HG03521 (cell line): ENCODE measurements around the gene SLC1A3.

Experiments
- ATAC-seq: cut with Tn5 transposase; IDR thresholded peaks from one replicate; pipeline ENCODE4 v1.9.1; 2021; ENCODE audit warnings: mild to moderate bottlenecking, moderate library complexity; ENCODE audit not compliant: unreplicated experiment

Gene SLC1A3

DNA sequence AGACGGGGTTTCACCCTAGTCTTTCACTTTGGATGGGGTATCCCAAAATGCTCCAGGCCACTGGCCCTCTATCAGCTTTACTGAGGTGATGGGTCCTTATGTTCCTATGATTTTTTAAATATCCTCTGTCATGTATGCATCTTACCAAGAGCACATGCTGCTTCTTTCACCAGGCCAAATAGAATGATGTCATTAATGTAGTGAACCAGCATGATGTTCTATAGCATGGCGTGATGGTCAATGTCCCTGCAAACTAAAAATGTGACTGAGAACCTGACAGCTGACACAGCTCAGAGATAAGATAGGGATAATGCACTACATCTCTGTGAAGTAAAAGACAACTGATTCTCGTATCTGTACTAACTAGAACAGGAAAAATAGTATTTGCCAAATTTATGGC is 103.6 kb downstream of the SLC1A3 start:
- no peak for ATAC-seq

GRCh38 chr5:36712706-36713105 is 106.3 kb downstream of the SLC1A3 start:
- ATAC-seq = no peak

DNA sequence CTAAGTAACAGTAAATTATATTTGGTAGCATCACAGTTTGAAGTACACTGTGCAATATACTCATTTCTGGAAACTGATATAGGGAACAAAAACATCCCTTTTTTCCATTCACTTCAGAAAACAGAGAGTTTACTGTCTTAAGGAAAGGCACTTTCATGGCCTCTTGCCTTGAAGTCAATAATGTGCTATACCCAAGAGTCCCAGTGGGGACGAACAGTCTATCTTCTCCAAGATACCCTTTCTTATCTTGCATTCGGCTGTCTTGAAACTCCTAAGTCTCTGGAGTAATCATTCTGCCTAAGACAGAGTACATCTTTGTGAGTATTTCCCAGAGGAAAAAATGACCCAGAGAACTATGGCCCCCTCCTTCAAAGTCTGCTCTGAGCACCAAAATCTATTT is 107.1 kb downstream of the SLC1A3 start:
- ATAC-seq = no peak

DNA sequence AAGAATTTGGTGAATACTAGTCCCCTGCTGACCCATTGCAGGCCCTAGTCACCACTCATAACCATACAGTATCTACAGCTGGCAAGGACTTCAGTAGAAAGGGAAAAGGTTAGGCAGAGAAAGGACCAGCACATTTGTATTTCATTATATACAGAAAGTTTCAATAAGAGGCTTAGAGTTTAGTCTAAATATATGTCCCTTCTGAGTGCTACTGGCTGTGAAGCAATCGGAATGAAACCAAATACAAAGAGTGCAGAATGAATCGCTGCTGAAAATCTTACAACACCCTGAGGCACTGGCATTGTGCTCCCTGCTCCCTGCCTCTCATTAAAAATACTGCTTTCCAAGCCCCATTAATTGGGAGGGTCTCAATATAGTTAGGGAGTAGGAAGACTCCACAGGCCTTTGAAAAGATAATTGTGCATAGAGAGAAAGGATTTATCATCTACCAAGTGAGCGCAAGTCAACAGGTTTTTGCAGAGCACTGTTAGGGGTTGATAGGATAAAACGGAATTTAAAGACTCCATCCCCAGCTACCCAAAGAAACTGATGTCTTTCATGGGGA is 110.8 kb downstream of the SLC1A3 start:
- no peak for ATAC-seq

DNA sequence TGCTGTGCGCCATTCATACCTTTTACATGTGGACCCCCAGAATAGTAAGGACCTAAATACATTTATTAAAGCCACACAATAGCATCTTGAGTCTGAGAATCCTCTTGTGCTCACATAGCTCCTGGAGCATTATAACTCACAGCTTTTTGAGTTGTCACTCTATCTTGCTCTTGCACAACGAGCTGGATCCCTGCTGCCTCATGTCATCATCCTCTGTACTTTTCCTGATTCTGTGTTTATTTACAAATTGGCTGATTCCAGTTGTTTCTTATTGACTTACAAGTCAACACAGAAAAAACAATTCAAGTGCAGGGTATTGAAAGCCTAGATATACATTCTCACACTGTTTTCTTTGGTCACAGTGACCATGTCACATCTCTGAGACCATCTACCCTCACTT is 112.9 kb downstream of the SLC1A3 start:
- no peak for ATAC-seq

GRCh38 chr5:36720688-36721087 is 114.3 kb downstream of the SLC1A3 start:
- no peak for ATAC-seq

GRCh38 chr5:36721664-36722235 is 115.3 kb downstream of the SLC1A3 start:
- ATAC-seq = no peak

- ATAC-seq = no peak
Measured at GRCh38 chr5:36722900-36723299, 116.5 kb downstream of the SLC1A3 start.

DNA sequence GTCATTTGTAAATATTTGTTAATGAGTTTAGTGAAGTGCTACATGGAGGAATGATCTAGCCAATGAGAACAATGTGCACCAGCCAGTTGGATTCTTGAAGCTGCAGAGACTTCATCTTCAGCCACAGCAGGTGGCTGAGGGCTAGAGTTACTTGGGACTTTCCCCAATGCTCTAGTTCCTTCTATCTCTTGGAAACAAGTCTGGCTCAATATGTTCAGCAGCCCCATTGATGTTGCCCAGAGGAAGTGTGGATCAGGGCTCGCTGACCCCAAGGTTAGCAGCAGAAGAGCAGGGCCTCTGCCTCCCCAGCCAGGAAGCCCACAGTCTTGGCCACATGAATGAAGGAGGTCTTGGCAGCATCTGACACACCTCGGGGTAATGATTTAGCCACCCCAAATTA is 117.5 kb downstream of the SLC1A3 start:
- ATAC-seq = peak; percentile 29

DNA sequence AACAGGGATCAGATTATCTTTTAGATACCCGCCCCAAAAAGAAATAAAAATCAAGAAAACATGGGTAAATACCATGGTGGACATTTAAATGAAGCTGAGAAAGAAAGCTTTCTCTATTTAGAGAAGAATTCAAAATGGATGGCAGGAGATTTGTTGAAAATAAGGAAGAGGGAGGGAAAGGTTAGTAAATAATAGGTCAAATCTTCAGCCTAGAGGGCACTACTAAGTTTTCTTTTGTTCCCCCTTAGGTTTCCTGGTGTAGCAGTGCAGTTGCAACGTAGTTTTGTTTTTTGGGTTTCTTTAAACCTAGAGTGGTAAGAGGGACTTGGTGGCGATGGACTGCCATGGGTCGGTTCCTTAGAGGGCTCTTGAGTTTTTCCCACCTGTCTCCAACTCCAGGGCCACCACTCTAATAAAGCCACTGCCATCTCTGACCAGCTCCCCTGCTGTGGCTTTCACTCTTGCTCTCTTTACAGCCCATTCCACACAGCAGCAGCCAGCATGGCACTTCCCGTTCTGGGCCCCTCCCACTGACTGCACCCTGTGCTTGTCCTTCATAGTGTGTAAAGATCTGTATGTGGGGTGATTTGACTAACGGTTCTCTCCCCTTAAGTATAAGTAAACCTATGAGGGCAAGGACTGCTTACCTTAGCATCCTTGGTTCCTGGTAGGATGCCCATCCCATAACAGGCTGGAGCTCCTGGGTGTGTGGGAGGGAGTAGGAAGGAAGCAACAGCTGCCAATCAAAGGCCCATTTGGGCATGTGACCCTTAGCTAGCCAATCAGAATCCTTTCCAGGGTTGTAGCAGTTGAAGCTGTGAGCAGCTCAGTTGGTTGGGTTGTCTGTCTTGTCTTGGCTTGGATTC is 118.3 kb downstream of the SLC1A3 start:
- peak; percentile 83 for ATAC-seq

DNA sequence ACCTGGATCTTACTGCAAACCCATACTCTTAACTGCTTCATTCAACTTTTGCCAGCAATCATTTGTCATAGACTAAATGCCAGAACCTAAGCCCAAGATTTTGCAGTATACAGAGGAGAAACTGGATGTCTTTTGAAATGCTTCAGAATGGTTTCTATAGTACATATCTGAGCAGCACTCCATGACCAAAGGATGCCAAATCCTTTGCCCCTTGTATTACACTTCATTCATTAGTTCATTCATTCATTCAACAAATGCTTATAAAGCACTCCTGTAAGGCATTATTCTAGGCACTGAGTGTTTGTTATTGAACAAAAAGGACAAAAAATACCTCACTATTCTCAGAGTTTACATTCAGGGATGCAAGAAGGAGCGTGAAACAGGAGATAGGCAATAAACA is 119.9 kb downstream of the SLC1A3 start:
- ATAC-seq = no peak

DNA sequence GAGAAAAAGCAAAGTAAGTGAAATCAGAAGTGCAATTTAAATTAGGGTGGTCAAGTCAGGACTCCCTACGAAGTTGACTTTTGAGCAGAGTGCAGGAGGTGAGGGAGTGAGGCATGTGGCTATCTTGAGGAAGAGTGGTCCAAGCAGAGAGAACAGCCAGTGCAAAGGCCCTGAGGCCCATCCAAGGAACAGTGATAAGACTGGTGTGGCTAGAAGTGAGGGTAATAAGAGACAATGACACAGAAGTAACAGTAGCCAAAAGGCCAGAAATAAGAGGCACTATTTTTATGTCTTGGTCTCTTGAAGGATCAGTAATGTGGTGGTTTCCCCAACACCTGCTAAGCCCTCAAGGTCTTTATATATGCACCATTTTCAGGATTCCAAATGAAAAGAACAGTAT is 120.4 kb downstream of the SLC1A3 start:
- no peak for ATAC-seq

- ATAC-seq = no peak
Measured at GRCh38 chr5:36728697-36729543, 122.5 kb downstream of the SLC1A3 start.

GRCh38 chr5:36730537-36731216 is 124.3 kb downstream of the SLC1A3 start:
- ATAC-seq = no peak

GRCh38 chr5:36733183-36733582 is 126.8 kb downstream of the SLC1A3 start:
- ATAC-seq = no peak

GRCh38 chr5:36734422-36734821 is 128.0 kb downstream of the SLC1A3 start:
- ATAC-seq = no peak

- no peak for ATAC-seq
Measured at GRCh38 chr5:36735891-36736290, 129.5 kb downstream of the SLC1A3 start.
